Measurements from ENCODE around the gene FGF5. TPM values are rescaled to one million over a fixed set of nuclear protein-coding genes. Genes with fewer than 3 reads are reported as not detected.

FGF5 gene
- total RNA-seq, 4 donors from 2014 or later = not detected

- in situ Hi-C loops (cut with MboI; ENCODE audit: low sequenced_read_pairs in 4 of 4) (no loop called here), intact Hi-C loops (cut with DNase I; ENCODE audit: low total_unique reads) (no loop called here)
- H3K9me3 ChIP-seq = no peaks in the 10 kb centered on the region
- no peak overlapping the region for H3K27ac ChIP-seq
- H3K4me1 ChIP-seq = no peaks in the 10 kb centered on the region
- DNase-seq (no peak), ATAC-seq (no peak)
- TF ChIP-seq CTCF (IDR thresholded peaks at IDR 0.05 in 4 of 5, conservative IDR thresholded peaks at IDR 0.05 in 1 of 5) (no peak), POLR2A (IDR thresholded peaks at IDR 0.05) (no peak)
- H3K27me3 ChIP-seq = peaks cover 0 to 3% (median 0%) of the 10 kb centered on the region in 3 donors
- H3K4me3 ChIP-seq = no peak overlapping the region
- no peaks in the 10 kb centered on the region for H3K36me3 ChIP-seq
These were observed 14.0 kb upstream of the FGF5 start for GRCh38 chr4:80252427-80252826.

- TF ChIP-seq CTCF (IDR thresholded peaks at IDR 0.05 in 4 of 5, conservative IDR thresholded peaks at IDR 0.05 in 1 of 5) (no peak), POLR2A (IDR thresholded peaks at IDR 0.05) (no peak)
- no peak for DNase-seq
- Histone ChIP-seq H3K36me3 (no peaks in the 10 kb centered on the region), H3K9me3 (no peaks in the 10 kb centered on the region), H3K4me3 (no peak overlapping the region), H3K4me1 (no peaks in the 10 kb centered on the region), H3K27me3 (peaks cover 0 to 3% (median 0%) of the 10 kb centered on the region in 3 donors), H3K27ac (no peak overlapping the region)
- in situ Hi-C loops (cut with MboI; ENCODE audit: low sequenced_read_pairs in 4 of 4) = no loop called here
- no peak for ATAC-seq
- intact Hi-C loops (cut with DNase I; ENCODE audit: low total_unique reads) = no loop called here
These were observed 13.5 kb upstream of the FGF5 start for GRCh38 chr4:80252953-80253352.

- intact Hi-C loops (cut with DNase I; ENCODE audit: low total_unique reads) = no loop called here
- Histone ChIP-seq H3K4me1 (no peaks in the 10 kb centered on the region), H3K4me3 (no peak overlapping the region), H3K27me3 (peaks cover 0 to 3% (median 0%) of the 10 kb centered on the region in 3 donors), H3K9me3 (no peaks in the 10 kb centered on the region), H3K27ac (no peak overlapping the region), H3K36me3 (no peaks in the 10 kb centered on the region)
- in situ Hi-C loops (cut with MboI; ENCODE audit: low sequenced_read_pairs in 4 of 4) = no loop called here
- ATAC-seq (no peak), DNase-seq (no peak)
- TF ChIP-seq CTCF (IDR thresholded peaks at IDR 0.05 in 4 of 5, conservative IDR thresholded peaks at IDR 0.05 in 1 of 5) (no peak), POLR2A (IDR thresholded peaks at IDR 0.05) (no peak)
These were observed 13.0 kb upstream of the FGF5 start for GRCh38 chr4:80253510-80253909.

- H3K36me3 ChIP-seq = no peaks in the 10 kb centered on the region
- intact Hi-C loops (cut with DNase I; ENCODE audit: low total_unique reads) = no loop called here
These were observed 12.3 kb upstream of the FGF5 start for GRCh38 chr4:80254114-80254513.

More at GRCh38 chr4:80254114-80254513, 12.3 kb upstream of the FGF5 start:
- TF ChIP-seq CTCF (IDR thresholded peaks at IDR 0.05 in 4 of 5, conservative IDR thresholded peaks at IDR 0.05 in 1 of 5) (no peak), POLR2A (IDR thresholded peaks at IDR 0.05) (no peak)
- no peak for ATAC-seq
- no peaks in the 10 kb centered on the region for H3K4me1 ChIP-seq
- in situ Hi-C loops (cut with MboI; ENCODE audit: low sequenced_read_pairs in 4 of 4) = no loop called here
- H3K27ac ChIP-seq = no peak overlapping the region
- no peaks in the 10 kb centered on the region for H3K9me3 ChIP-seq
- H3K27me3 ChIP-seq = peaks cover 0 to 3% (median 0%) of the 10 kb centered on the region in 3 donors
- no peak overlapping the region for H3K4me3 ChIP-seq
- DNase-seq = no peak

Measured in gastrocnemius medialis (tissue), 4 donors.